Nephron (organoid): ENCODE data around the gene PTPRE.

Experiments
- H3K27ac Mint-ChIP-seq, 3 experiments: 2 replicates each; pipeline ENCODE4 v1.8.0; 2020; ENCODE audit warnings: mixed read lengths in 3 of 3, mild to moderate bottlenecking in 2 of 3, moderate library complexity in 1 of 3
- H3K27me3 Mint-ChIP-seq: 2 replicates; pipeline ENCODE4 v1.8.0; 2021; ENCODE audit warnings: low read depth, mild to moderate bottlenecking, moderate library complexity, mixed read lengths
- H3K36me3 Mint-ChIP-seq: 2 replicates; pipeline ENCODE4 v1.8.0; 2020; ENCODE audit warnings: low read depth, mixed read lengths
- H3K4me1 Mint-ChIP-seq: 2 replicates; pipeline ENCODE4 v1.8.0; 2020; ENCODE audit warnings: mixed read lengths
- H3K4me3 Mint-ChIP-seq, 3 experiments: 2 replicates each; pipeline ENCODE4 v1.8.0; 2020; ENCODE audit warnings: mild to moderate bottlenecking in 3 of 3, mixed read lengths in 3 of 3, moderate library complexity in 2 of 3
- H3K9me3 Mint-ChIP-seq: 2 replicates; pipeline ENCODE4 v1.8.0; 2020; ENCODE audit warnings: mixed read lengths
- TF ChIP-seq, protein P1 (sequence below), 3 experiments: fragments of 200-600 bp; sonication (generic); IDR thresholded peaks; one replicate each; pipeline ENCODE4 v1.5.0; 2021; ENCODE audit warnings: antibody characterized with exemption in 3 of 3; ENCODE audit not compliant: unreplicated experiment in 3 of 3

Gene PTPRE

DNA sequence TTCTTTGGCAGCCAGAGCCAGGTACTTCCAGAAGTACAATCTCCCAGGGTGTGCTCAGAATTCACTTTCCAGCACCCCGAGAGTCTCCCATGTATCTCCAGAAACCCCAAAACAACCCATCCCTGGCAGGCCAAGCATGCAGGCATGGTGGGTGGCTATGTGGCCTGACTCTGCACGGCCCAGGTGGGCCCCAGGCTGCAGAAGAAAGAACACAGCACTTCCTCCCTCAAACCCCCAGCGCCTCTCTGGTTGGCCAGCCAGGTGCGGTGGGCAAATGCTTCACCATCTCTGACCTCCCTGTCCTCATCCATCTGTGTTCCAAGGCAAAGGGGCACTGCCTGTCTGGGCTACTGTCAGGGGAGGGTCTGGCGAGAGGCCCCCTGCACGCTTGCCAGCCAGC, 119.0 kb downstream of the PTPRE start:
- H3K27me3 Mint-ChIP-seq = peaks cover 7% of the 10 kb centered on the region
- H3K4me3 Mint-ChIP-seq = no peak overlapping the region
- H3K4me1 Mint-ChIP-seq = peaks cover 24% of the 10 kb centered on the region
- H3K36me3 Mint-ChIP-seq = no peaks in the 10 kb centered on the region
- TF ChIP-seq, protein P1, sequence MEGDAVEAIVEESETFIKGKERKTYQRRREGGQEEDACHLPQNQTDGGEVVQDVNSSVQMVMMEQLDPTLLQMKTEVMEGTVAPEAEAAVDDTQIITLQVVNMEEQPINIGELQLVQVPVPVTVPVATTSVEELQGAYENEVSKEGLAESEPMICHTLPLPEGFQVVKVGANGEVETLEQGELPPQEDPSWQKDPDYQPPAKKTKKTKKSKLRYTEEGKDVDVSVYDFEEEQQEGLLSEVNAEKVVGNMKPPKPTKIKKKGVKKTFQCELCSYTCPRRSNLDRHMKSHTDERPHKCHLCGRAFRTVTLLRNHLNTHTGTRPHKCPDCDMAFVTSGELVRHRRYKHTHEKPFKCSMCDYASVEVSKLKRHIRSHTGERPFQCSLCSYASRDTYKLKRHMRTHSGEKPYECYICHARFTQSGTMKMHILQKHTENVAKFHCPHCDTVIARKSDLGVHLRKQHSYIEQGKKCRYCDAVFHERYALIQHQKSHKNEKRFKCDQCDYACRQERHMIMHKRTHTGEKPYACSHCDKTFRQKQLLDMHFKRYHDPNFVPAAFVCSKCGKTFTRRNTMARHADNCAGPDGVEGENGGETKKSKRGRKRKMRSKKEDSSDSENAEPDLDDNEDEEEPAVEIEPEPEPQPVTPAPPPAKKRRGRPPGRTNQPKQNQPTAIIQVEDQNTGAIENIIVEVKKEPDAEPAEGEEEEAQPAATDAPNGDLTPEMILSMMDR (IDR thresholded peaks at IDR 0.05; ENCODE audit: unreplicated experiment in 3 of 3) = no peak
- H3K27ac Mint-ChIP-seq = no peak overlapping the region
- no peaks in the 10 kb centered on the region for H3K9me3 Mint-ChIP-seq

DNA sequence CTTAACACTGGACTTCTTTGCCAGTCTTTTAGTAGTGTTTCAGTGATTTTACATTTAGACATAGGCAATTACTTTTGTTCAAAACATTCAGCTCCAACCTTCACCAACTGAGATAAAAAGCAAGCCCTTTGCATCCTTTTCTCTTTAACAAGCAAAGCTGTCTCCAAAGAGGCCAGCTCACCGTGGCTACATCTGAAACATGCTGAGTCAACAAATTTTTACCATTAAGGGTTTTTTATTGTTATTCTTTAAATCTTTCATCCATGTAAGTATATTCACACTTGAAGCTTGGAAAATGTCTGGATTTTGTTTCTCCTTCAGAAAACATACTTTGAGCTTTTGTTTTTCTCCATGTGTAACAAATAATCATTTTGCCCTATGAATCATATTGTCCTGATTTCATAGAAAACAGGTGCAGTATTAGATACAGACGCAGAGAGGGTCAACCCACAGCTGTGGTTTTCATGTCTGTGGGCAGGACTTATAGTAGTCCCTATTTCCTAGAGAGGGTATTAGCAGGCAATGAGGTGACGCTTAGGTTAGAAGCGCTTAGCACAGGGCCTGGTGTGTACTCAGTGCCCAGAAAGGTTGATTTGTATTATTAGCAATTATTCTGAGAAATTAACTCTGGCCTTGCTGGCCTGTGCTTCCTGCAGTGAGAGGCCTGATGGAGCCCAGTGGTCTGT, 119.9 kb downstream of the PTPRE start:
- Mint-ChIP-seq H3K9me3 (no peaks in the 10 kb centered on the region), H3K27me3 (peaks cover 9% of the 10 kb centered on the region), H3K4me3 (no peak overlapping the region), H3K36me3 (no peaks in the 10 kb centered on the region), H3K27ac (peak overlapping the region in 2 of 3 experiments; percentile 44 to 55), H3K4me1 (peaks cover 29% of the 10 kb centered on the region)
- TF ChIP-seq, protein P1 (IDR thresholded peaks at IDR 0.05; ENCODE audit: unreplicated experiment in 3 of 3) = no peak

DNA sequence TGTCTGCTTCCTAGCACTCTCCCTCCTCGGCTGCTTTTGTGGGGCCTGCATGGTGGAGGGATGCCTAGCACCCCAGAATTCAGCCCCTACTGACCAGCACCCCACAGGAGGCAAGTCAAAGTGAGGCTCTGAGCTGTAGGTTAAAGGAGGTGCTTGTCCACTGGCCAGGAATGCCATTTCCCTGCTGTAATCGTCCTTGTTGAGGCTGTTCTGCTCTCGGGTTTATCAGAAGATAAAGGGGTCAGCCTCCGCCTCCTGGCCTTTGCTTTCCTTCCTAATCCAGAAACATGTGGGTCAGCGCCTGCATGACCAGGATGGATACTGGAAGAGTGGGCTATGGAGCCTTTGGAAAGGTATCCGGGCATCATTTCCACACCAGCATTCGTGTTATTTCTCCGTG, 120.4 kb downstream of the PTPRE start:
- H3K4me1 Mint-ChIP-seq = peaks cover 29% of the 10 kb centered on the region

DNA sequence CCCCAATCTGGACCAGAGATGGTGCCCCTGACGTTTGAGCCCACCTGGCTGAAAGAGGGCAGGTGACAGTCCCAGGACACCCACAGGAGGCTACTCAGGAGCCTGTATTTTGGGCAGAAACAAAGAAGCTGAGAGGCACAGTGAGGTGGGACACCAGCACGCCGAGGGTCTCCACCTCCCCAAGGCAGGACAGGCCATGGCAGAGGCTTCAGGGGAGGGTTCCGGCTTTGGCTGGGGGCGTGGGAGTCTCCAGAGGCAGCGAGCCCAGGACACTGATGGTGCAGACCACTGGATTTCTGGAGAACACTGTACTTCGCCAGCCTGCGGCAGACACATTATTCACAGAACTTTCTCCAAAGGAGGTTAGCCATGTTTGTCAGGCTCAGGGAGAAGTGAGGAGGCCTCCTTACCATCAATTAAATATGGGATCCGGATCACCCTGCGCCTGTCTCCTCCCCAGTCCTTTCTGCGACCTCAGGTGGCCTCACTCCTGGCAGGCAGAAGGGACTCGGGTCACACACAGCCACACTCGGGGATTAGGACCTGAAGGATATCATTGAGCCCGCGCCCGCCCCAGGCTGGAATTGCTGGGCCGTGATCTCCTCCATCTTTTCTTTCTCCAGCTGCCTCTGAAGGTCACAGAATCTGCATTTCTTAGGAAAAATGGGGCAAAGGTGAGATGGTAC, 121.1 kb downstream of the PTPRE start:
- Mint-ChIP-seq H3K4me3 (no peak overlapping the region), H3K36me3 (no peaks in the 10 kb centered on the region), H3K4me1 (peaks cover 29% of the 10 kb centered on the region), H3K9me3 (no peaks in the 10 kb centered on the region), H3K27ac (no peak overlapping the region), H3K27me3 (peaks cover 9% of the 10 kb centered on the region)
- TF ChIP-seq, protein P1 (IDR thresholded peaks at IDR 0.05; ENCODE audit: unreplicated experiment in 3 of 3) = no peak

More for the DNA sequence above, 120.4 kb downstream of the PTPRE start:
- Mint-ChIP-seq H3K36me3 (no peaks in the 10 kb centered on the region), H3K4me3 (no peak overlapping the region), H3K27me3 (peaks cover 9% of the 10 kb centered on the region), H3K9me3 (no peaks in the 10 kb centered on the region), H3K27ac (no peak overlapping the region)
- TF ChIP-seq, protein P1 (IDR thresholded peaks at IDR 0.05; ENCODE audit: unreplicated experiment in 3 of 3) = no peak

DNA sequence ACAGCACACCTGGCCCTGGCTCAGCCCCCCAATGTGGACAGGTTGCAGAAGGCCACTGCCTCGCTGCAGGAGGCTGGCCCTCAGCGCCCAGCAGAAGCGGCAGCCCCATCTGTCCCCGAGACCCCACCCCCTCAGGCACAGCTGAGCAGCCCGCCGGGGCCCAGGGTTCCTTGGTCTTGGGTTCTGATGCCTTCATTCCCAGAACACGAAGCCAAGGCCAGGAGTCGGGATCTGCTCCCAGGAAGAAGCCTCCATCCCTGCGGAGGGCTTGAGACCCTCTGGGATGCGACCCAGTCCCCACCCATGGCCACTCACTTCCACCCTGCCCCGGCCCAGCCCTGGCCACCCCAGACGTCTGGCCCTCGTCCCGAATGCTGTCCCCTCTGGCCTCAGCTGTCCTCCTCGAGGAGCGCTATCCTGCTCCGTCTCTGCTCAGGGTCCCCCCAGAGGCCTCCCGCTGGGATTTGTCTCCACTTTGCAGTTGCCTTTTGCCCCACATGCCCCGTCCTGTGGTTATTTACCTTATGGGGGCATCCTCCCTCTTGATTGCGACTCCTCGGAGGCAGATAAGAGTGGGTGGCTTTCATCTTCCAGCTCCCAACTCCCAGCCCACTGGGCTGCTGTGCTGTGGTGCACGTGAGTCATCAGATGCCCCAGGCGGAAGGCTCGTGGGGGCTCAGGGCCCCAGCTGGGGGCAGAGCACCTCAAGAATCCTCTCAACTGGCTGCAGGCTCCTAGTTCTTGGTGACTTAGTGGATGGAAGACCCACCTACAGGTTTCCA, 121.8 kb downstream of the PTPRE start:
- Mint-ChIP-seq H3K27ac (no peak overlapping the region), H3K27me3 (peaks cover 9% of the 10 kb centered on the region), H3K36me3 (no peaks in the 10 kb centered on the region), H3K4me1 (peaks cover 29% of the 10 kb centered on the region), H3K9me3 (no peaks in the 10 kb centered on the region), H3K4me3 (no peak overlapping the region)
- TF ChIP-seq, protein P1 (IDR thresholded peaks at IDR 0.05; ENCODE audit: unreplicated experiment in 3 of 3) = no peak
